GM21526 (cell line): ENCODE data around the gene CRACR2B.

Experiments used
- ATAC-seq: cut with Tn5 transposase; IDR thresholded peaks from one replicate; pipeline ENCODE4 v1.9.1; 2021; ENCODE audit warnings: moderate library complexity; ENCODE audit not compliant: unreplicated experiment, low FRiP score

The CRACR2B gene

DNA sequence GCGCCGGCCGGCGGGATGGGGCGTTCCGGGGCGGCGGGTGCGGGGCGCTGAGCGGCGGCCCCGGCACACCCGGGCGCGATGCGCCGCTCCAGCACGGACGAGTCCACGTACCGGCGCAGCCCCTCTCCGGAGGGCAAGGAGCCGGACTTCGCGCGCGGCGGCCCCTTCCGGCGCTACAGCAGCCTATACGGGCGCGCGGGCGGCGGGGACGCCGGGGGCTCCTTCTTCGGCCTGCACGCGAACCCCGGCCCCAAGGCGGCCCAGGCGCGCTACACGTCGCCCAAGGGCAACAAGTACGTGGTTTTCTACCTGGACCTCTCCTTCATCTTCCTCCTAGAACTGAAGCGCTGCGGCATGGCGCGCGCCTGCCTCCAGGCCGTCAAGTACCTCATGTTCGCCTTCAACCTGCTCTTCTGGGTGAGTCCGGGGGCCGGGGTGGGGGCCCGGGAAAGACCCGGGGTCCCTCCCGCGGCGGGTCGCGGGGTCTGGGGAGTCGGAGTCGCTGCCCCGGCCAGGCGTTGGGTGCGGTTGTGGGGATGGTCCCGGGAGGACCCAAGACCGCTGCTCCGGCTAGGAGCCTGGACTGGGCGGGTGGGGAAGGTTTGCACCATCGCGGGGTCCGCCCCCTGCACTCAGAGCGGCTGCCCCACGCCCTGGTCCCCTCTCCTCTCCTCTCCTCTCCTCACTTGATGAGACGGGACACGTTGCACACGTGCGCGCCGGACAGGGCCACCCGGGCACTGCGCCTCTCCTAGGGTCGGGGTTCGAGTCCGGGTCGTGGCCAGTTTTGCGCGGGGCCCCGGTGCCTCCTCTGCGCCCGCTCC, 22.4 kb downstream of the CRACR2B start:
- no peak for ATAC-seq

- no peak for ATAC-seq
These were observed 23.4 kb downstream of the CRACR2B start for GRCh38 chr11:850775-851763.

DNA sequence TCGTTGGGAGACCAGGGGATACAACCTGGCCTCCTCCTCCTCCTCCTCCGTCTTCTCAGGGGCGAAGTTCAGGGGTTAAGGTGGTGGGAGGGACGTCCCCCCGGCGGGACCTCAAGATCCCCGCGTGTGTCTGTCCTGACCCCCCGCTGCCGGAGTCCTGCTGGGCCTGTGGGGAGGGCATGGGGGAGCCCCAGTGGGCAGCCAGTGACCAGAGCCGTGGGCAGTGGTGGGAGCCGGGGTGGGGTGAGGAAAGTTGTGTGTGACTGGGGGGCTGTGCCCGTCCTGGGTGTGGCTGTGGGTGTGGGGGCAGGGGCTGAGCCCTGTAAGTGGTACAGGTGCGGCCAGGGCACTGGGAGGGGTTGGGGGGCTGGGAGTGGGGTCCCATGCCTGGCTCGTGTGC, 25.0 kb downstream of the CRACR2B start:
- no peak for ATAC-seq

DNA sequence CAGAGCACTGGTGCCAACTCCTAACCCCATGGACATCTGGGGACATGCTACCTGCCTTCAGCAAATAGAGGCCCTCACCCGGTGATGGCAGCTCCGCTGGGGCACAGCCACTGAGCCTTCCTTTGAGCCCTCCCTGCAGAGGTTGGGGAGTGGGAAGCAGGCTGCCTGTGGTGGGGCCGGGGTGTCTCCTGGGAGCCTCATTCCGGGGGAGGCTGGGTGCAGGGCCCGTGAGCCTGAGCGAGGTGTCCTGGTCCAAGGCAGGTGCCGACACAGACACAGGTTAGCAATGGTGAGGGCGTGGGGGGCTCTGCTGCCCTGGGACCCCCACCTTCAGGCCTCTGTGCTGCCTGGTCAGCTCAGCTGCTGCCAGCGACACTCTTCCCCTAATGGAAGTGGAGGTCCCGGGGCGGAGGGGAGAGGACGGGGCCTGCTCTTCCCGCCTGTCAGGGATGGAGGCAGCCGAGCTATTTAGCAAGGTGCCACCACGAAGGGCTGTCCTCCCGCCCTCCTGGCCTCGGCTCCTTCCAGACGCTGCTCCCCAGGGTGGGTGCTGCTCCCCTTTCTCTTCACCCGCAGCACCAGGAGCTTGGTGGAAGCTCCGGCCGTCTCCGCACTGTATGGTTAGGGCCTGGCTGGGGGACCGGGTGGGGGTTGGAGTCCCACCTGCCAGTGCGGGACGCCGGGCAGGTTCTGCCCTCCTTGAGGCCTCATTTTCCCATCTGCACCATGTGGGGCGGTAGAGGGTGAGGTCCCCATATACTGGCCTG, 26.1 kb downstream of the CRACR2B start:
- ATAC-seq: no peak

DNA sequence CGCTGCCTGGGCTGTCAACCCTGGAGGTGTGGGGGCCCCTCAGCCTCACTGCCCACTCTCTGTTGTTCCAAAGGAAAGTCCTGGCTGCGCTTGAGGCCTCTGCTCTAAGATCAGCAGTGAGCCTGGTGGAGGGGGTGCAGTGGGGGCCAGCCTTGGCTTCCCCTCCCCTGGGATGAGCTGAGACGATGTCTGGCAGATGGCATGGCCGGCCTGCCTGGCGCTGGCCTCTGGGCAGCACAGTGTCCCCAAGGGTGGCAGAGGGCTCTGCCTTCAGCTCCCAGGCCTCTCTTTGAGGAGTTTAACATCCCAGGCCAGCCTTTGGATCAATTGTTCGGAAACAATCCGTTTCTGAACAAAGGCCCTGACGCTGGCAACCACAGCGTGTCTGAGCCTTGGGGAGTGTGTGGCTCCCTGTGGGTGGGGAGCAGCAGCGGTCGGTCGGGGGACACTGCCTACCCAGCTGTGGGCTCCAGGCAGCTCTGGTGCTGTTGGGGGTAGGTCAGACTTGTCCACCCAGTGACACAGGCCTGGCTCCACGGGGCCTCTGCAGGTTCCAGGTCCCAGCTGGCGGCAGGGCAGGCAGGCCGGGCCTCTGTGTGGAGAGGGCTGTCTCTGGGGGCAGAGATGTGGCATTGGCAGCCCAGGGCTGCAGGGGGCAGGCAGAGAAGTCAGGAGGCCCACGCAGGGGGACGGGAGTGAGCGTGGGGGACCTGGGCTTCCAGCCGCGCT, 27.0 kb downstream of the CRACR2B start:
- ATAC-seq: no peak

DNA sequence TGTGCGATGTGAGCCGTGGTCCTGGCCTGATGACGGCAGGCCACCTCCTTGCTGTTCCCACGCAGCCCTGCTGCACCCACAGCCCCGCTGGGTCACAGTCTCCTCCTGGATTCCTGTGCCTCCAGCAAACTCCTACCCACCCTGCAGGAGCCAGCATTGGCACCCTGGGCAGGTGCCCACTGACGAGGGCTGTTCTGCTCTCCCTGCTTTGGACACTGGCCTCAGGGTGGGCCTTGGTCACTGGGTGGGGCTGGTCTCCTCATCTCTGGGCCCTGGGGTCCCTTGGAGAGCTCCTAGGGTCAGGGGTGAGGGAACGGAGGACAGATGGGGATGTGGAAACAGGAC, 27.6 kb downstream of the CRACR2B start:
- no peak for ATAC-seq

DNA sequence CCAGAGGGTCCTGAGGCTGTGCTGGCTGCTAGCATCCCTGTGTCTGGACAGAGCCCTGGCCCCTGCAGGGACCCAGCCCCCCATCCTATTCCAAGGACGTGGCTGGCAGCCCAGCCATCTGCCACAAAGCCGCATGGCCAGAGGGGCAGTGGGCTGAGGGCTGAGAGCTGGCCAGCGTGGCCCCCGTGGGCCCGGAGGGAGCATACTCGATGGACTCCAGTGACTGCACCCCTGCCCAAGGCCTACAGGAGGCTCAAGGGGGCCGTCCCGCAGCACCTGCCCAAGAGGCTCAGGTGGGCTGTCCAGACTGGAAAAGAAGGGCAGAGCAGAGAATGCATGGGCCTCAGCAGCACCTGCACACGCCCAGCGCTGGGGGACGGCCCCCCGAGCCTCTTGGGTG, 28.1 kb downstream of the CRACR2B start:
- ATAC-seq: no peak

DNA sequence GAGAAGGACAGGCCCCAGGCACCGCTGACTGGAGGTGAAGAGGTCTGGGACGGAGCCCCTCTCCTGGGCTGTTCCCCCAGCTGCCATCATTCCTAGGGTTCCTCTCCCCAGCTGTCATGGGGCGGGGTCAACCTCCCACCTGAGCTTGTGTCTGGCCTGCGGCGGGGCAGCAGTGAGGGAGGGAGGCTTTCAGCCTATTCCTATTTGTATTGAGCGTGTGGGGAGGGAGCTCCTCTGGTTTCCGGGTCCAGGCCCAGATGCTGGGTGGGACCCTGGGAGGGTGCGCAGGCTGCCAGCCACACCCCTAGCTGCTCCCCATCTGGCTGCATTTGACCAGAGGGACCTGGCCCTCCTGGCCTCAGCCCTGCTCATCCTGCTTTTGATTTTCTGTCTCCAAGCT, 28.7 kb downstream of the CRACR2B start:
- ATAC-seq: no peak

- ATAC-seq: no peak
These were observed 30.5 kb downstream of the CRACR2B start for GRCh38 chr11:858053-858761.

DNA sequence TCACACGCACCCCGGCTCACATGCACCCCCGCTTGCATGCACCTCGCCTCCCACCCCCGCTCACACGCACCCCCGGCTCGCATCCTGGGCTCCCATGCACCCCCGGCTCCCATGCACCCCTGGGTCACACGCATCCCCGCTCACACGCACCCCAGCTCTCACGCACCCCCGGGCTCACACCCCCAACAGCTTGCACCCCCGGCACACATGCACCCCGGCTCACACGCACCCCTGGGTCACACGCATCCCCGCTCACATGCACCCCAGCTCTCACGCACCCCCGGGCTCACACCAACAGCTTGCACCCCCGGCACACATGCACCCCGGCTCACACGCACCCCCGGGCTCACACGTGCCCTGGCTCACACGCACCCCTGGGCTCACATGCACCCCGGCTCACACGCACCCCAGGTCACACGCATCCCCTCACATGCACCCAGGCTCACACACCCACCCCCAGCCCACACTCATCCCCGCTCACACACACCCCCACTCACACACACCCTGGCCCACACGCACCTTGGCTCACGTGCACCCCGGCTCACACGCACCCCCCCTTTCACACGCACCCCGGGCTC, 31.1 kb downstream of the CRACR2B start:
- no peak for ATAC-seq

DNA sequence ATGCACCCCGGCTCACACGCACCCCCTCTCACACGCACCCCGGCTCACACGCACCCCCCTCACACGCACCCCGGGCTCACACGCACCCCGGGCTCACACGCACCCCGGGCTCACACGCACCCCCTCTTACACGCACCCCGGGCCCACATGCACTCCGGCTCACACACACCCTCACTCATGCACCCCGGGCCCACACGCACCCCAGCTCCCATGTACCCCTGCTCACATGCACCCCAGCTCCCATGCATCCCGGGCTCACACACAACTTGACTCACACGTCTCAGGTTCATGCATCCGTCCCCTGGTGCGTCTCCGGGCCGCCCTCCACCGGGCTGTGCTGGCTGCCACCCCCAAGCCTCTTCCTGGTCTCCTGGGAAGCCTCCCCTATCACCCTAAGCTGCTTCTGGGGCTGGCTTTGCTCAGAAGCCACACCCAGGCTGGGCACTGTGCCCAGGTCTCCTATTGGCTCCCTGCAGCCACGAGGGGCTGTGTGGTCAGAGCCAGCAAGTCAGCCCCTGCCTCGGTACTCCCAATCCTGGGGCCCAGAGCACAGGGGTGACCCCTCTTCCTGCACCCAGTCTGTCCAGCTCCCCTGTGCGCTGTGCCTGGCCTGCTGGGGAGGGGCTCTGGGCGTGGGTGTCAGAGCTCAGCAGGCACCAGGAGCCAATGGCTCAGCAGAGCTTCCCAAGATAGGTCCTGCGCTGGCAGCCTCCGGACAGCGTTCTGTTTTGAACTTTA, 31.8 kb downstream of the CRACR2B start:
- no peak for ATAC-seq

- ATAC-seq: no peak
These were observed 32.8 kb downstream of the CRACR2B start for GRCh38 chr11:860234-861104.

DNA sequence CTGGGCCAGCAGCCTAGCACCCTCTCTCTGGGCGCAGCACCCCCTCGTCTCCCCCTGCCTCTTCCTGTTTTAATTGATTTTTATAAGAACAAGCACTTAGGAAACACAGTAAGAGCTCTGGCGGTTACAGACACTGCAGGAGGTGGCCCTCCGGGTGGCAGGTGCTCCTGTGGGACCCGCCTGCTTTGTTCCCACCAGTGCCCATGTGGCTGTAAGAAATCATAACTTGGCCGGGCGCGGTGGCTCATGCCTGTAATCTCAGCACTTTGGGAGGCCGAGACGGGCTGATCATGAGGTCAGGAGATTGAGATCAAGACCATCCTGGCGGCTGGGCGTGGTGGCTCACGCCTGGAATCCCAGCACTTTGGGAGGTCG, 33.4 kb downstream of the CRACR2B start:
- ATAC-seq: no peak

DNA sequence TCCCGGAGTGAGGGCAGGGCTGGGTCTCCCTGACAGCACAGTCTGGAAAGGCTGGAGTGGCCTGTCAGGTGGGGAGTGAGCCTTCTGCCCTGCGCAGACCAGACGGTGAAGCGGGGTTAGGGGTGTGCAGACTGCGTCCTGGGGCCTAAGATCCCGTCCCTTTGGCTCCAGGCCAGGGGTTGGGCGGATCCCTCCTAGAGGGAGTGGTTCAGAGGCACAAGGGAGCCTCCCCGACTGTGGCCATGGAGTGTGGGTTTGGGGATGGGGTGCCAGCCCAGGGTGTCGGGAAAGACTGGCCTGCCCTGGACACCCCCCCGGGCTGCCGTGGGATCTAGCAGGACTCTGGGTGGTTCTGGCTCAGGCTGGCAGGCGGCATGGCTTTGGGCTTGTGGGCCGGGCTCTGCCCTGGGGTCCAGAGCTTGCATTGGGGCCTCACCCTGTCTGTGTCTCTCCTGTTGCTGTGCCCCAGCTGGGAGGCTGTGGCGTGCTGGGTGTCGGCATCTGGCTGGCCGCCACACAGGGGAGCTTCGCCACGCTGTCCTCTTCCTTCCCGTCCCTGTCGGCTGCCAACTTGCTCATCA, 34.5 kb downstream of the CRACR2B start:
- no peak for ATAC-seq

GRCh38 chr11:862696-863022, 34.9 kb downstream of the CRACR2B start:
- ATAC-seq: no peak

- ATAC-seq: no peak
These were observed 35.5 kb downstream of the CRACR2B start for GRCh38 chr11:863023-863909.
